DMS 273 treated with DMSO at 0.1 percent for 48 hours (cell line): ENCODE measurements around the gene SERPINE1.
"Not testable (repeated sequence)": the region's sequence is repeated elsewhere in the genome, so short reads cannot be mapped to it uniquely, and the experiment has no call there.

Experiments used
- DNase-seq: peaks from one replicate; lab custom pipeline; 2025; lab: John Stamatoyannopoulos, UW

SERPINE1 gene

DNA sequence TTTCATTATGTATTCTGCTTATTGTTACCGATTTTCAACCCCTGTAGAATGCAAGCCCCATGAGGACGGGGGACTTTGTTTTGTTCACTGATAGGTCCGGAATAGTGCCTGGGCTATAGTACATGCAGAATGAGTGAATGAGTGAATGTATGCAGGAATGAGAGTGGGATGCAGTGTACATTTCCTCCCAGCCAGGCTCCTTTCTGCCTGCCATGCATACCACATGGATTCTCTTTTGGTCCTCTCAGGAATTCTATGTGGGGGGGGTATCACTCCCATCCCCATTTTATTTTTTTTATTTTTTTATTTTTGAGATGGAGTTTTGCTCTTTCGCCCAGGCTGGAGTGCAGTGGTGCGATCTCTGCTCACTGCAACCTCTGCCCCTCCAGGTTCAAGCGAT lies 24.9 kb upstream of the SERPINE1 start:
- no peak for DNase-seq

DNA sequence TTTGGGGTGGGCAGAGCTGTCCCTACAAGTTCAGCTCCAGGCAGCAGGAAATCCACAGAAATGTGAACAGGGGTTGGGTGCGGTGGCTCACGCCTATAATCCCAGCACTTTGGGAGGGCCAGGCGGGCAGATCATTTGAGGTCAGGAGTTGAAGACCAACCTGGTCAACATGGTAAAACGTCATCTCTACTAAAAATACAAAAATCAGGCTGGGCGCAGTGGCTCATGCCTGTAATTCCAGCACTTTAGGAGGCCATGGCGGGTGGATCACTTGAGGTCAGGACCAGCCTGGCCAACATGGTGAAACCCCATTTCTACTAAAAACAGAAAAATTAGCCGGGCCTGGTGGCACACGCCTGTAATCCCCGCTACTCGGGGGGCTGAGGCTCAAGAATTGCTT lies 23.2 kb upstream of the SERPINE1 start:
- not testable (repeated sequence) for DNase-seq

DNA sequence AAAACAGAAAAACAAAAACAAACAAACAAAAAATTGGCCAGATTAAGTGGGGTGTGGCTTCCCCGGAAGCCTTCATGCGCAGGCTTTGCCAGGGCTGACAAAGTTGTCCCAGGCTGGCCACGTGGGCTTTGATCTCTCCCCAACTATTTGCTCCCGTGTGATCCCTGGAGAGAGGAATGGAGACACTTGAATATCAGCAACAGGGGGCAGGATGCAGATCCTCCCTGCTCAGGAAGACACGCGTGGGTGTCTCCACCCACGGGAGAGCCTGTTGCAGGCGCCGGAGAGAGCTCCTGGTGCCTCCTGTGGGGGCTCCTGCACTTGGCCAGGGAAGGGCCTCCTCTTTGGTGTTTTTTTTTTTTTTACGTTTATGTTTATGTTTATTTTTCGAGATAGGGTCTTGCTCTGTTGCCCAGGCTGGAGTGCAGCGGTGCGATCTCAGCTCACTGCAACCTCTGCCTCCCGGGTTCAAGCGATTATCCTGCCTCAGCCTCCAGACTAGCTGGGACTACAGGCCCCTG lies 22.7 kb upstream of the SERPINE1 start:
- no peak for DNase-seq

DNA sequence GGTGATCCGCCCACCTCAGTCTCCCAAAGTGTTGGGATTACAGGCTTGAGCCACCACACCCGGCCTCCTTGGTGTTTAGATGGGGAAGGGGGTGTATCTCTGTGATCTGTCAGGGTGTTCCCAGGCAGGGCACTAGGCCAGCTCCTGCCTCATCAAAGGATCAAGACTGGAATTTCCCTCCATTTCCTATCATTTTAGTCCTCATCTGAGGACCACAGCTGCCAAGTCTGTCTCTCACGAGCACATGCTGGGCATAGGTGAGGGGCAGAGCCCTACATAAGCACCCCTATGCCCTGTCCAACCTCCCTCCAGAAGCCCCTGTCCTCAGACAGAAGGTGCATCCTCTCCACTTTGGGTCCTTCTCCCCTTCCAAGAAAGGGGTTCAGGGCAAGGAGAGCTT lies 22.1 kb upstream of the SERPINE1 start:
- DNase-seq, result no peak

DNA sequence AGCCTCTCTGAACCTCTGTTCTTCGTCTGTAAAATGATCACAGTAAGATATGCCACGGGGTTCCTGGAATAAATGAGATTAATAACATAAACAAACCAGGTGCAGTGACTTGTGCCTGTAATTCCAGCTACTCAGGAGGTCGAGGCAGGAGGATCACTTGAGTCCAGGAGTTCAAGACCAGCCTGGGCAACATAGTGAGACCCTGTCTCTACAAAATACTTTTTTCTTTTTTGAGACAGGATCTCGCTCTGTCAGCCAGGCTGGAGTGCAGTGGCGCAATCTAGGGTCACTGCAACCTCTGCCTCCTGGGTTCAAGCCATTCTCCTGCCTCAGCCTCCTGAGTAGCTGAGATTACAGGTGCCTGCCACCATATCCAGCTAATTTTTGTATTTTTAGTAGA lies 21.7 kb upstream of the SERPINE1 start:
- not testable (repeated sequence) for DNase-seq

DNA sequence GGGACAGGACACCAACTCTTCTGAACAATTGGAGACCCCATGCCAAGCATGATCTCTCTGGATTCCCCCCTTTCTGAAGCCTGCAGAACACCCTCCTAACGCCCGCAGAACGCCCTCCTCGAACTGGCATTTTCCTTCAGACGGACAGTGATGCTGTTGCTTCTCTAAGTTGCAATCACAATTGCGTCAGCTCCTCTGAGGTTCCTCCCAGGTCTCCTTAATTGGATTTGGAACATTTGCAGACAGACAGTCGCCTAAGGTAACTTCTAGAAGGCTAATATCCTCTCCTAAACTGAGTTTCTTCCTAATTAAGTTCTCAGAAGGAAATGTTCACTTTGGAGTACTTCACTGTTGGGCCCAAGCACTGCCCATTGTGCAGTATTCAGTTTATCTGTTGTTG lies 20.5 kb upstream of the SERPINE1 start:
- no peak for DNase-seq

DNA sequence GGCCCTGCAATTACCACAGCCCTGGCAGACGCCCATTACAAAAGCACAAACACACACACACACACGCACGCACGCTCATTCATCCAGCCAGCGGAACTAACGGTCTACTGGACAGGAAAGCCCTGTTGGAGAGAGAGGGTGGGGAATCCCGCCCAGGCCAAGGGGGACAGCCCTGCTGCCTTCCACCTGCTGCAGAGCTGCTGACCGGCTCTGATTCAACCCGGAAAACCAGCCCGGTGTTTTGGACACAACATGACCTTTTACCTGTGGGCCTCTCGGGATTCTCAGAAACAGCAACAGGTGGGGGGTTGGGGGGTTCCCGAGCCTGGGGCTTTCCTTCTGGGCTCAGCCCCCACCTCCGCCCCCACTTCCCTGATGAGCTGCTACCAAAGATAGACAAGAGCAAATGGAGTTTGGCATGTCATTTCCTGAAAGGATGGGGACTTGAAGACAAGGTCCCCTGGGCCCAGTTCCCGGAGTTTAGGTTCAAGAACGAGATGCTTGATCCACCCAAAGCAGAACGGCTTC lies 18.5 kb upstream of the SERPINE1 start:
- DNase-seq, result no peak

DNA sequence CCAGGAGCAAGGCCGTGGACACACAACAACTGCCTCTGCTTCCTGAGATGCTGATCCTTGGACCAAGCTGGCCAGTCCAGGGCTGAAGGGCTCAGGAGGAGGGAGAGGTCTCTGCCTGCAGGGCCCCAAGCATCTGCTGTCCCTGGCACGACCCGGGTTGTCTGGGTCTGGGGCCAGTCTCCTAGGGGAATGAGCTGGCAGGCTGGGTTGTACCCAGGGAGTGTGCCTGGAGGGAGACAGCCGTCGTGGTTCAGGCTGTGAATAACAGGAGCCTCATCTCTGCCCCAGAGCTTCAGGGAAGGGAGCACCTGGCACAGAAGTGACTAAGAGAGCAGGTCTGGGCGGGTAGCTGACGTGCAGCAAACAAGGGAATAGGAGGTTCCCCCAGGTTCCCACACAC lies 17.9 kb upstream of the SERPINE1 start:
- DNase-seq, result no peak

DNA sequence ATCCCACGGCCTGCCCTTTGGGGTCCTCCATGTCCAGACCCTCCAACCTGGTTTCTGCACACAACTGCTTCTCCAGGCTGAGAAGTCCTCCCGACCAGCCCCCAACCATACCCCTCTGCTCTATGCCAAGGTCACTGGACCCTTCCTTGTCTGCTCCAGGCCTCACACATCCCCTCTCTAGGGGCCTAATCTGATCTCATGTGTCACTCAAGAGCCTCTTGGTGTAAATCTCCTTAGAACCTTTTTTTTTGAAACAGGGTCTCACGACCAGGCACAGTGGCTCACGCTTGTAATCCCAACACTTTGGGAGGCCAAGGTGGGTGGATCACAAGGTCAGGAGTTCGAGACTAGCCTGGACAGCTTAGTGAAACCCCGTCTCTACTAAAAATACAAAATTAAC lies 17.5 kb upstream of the SERPINE1 start:
- no peak for DNase-seq

DNA sequence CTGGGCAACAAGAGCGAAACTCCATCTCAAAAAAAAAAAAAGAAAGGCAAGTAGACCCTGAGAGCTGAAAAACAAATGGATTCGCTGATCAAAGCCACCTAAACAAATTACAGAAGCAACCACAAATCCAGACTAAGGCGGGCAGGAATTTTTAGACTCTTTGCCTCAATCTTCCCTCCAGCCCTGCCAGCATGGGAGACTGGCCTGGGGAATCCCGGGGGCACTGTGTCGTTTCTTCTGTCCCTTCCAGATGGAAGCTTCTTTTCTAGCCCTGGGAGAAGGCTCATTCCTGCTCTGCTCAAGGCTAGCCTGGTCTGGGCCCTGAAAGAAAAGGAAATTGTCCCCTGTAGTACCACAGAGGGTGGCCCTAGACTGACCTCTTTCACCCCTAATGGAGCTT lies 15.6 kb upstream of the SERPINE1 start:
- DNase-seq, result no peak

DNA sequence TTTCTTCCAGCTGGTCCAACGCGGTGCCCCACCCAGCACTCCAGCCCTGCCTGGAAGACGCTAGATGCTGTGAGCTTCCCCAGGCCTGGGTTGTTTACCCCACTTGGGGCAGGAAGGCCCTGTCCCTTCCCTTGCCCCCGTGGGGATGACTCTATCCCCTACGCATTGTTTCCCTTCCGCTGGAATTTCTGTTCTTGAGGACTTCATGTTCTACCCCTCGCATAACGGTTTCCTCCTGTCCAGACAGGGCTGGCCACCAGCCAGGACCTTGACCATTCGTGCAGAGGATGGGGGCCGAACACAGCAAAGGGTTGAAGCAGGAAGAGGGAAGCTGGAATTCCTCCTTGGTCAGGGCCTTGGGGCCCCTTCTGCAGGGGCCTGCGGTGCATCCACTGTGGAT lies 14.7 kb upstream of the SERPINE1 start:
- DNase-seq, result no peak

DNA sequence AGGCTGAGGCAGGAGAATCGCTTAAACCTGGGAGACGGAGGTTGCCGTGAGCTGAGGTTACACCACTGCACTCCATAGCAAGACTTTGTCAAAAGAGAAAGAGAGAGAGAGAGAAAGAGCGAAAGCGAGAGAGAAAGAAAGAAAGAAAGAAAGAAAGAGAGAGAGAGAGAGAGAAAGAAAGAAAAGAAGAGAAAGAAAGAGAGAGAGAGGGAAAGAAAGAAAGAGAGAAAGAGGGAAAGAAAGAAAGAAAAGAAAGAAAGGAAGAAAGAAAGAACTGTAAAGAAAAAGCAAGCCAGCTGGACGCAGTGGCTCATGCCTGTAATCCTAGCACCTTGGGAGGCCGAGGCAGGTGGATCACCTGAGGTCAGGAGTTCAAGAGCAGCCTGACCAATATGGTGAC lies 13.8 kb upstream of the SERPINE1 start:
- not testable (repeated sequence) for DNase-seq

DNA sequence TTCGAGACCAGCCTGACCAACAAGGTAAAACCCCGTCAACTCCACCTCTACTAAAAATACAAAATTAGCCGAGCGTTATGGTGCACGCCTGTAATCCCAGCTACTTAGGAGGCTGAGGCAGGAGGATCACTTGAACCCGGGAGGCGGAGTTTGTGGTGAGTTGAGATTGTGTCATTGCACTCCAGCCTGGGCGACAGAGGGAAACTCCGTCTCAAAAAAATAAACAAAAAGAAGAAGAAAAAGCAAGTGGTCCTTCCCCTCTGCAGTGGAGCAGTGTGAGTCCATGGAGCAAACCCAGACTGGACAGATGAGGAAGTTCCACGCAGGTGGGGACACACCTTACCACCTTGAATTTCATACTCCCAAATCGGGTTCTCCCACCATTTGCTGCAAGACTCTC lies 13.1 kb upstream of the SERPINE1 start:
- no peak for DNase-seq

DNA sequence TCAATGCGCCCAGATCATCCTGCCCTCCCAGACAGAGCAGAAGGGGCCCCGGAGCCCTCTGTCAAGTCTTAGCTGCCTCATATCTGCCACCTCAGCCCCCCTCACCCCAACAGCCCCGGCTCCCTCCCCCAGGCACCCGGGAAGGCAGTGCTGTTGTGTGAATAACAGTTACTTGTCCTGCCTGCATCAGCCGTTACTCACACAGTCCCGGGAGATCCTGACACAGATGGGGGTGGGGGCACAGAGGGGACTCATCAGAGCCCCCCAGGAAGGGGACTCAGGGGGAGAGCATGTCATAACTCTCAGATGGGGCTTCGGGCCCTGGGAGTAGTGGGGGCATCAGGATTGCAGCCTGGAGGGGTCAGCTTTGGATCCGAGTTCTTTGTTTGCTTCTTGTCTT lies 12.4 kb upstream of the SERPINE1 start:
- no peak for DNase-seq

DNA sequence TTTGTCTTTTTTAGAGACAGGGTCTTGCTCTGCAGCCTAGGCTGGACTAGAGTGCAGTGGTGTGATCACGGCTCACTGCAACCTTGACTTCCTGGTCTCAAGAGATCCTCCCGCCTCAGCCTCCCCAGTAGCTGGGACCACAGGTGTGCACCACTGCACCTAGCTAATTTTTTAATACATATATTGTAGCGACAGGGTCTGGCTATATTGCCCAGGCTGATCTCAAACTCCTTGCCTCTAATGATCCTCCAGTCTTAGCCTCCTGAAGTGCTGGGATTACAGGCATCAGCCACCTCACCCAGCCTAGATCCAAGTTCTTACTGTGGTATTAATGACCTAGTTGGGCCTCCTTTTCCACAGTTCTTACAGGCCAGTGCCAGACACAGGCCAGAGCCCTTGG lies 11.7 kb upstream of the SERPINE1 start:
- DNase-seq, result no peak

DNA sequence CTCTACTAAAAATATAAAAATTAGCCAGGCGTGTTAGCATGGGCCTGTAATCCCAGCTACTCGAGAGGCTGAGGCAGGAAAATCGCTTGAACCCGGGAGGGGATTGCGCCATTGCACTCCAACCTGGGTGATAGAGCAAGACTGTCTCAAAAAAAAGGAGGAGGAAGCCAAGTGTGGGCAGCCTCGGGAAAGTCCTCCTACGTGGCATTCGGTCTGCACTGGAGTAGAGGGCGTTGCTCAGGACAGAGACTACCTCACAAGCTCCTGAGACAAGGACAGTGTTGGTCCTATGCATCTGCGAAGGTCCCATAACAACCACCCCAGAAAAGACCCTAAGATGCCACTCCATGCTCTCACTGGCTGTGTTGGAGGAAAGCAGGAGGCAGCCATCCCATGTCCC lies 10.0 kb upstream of the SERPINE1 start:
- no peak for DNase-seq

DNA sequence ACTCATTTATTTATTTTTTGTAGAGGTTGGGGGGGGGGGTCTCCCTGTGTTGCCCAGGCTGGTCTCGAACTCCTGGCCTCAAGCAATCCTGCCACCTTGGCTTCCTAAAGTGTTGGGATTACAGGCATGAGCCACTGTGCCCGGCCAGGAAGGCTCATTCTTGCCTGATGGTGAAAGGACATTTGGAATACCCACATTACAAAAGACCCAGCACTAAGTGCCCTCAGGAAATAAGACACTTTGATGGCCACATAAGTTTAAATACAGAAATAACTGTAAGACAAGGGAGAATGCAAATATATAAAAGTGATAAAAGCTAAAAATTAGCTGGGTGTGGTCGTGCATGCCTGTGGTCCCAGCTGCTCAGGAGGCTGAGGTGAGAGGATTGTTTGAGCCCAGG lies 8.0 kb upstream of the SERPINE1 start:
- no peak for DNase-seq

DNA sequence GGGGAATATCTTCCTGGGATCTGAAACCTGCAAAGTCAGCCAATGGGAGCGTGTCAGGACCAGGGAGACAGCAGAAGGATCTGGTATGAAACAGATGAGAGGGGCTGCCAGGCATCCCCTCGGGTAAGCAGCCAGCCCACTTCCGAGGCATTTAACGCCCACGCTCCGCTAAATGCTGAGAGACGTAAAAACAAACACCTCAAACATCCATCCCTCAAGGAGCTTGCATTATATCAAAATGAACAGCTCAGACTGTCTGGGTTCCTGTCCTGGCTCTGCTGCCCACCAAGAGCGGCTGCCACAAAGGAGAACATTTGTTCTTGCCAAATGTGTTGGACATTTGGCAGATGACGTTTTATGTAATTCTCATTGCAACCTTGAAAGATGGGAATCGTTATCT lies 7.0 kb upstream of the SERPINE1 start:
- DNase-seq, result no peak

DNA sequence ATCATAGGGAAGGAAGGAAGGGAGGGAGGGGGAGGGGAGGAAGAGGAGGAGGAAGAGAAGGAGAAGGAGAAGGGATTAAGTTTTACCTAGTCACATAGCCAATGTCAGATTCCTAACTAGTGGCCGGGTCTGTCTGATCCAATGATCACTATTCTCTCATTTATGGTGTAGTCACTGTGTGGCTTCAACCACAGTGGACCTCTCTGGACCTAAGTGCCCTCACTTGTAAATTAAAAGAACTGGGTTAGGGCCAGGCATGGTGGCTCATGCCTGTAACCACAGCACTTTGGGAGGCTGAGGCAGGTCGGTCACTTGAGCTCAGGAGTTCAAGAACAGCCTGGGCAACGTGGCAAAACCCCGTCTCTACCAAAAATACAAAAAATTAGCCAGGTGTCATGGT lies 6.6 kb upstream of the SERPINE1 start:
- no peak for DNase-seq

DNA sequence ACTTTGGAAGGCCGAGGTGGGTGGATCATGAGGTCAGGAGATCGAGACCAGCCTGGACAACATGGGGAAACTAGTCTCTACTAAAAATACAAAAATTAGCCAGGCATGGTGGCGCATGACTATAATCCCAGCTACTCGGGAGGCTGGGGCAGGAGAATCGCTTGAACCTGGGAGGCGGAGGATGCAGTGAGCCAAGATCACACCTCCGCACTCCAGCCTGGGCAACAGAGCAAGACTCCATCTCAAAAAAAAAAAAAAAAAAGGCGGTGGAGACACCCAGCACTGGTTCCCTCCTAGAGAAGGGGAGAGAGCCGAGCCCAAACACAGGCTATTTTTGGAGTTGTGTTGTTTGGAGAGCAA lies 5.3 kb upstream of the SERPINE1 start:
- not testable (repeated sequence) for DNase-seq

DNA sequence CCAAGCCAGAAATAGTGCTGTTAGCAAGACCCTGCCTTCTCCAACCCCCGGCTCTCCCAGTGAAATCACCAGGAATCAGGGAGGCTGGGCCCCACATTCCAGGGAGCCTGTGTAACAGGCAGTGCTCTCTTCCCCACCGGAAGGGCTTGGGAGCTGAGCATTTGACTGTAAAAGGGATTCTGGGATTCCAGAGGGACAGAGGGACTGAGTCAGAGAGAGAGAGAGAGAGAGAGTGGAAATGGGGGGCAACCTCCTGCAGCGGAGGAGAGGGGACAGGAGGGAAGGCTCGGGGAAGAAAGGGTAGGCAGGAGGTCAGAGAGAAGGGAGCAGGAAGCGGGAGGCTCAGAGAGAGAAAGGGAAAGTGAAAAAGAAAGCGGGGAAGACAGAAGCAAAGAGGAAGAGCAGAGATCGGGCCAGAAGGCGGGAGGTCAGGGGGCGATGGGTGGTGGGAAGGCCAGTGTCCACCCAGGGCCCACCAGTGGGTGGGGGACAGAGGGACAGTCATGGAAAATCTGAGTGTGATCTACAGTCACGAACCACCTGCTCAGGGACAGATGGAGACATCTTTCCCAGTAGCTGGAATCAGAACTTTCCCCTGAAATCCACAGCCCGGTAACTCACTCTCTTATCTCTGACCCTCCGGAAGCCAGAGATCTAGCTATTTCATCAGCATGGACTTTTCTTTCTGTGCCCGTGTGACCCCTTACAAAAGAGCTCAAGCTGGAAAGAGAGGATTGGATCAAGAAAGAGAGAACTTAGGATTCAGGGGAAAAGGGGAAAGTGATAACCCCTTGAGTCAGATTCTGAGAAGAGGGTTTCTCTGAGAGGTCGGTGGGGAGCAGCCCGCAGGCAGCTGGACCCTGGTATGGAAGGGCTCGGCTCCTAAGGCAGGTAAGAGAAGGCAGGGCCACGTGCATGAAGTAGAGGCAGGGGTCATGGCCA lies 4.6 kb upstream of the SERPINE1 start:
- DNase-seq, result no peak

DNA sequence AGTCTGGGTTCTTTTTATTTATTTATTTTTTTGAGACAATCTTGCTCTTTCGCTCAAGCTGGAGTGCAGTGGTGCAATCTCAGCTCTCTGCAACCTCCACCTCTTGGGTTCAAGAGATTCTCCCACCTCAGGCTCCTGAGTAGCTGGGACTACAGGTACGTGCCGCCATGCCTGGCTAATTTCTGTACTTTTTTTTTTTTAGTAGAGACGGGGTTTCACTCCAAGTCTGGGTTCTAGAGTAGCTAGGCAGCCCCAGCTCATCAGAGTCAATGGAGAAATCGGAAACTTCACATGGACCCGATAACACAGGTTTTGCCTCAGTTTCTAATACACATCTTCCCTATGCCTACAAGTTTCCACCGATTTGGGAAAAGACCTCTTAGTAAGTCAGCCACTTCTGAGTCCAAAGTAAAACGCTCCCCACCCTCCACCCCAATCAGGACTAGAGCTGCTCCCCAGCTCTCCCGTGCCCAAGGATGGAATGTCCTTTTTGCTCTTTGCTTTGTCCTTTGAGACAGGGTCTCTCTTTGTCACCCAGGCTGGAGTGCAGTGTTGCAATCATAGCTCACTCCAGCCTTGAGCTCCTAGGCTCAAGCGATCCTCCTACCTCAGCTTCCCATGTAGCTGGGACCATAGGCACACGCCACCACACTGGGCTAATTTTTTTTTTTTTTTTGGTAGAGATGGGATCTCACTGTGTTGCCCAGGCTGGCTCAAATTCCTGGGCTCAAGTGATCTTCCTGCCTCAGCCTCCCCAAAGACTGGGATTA lies 3.8 kb upstream of the SERPINE1 start:
- no peak for DNase-seq

DNA sequence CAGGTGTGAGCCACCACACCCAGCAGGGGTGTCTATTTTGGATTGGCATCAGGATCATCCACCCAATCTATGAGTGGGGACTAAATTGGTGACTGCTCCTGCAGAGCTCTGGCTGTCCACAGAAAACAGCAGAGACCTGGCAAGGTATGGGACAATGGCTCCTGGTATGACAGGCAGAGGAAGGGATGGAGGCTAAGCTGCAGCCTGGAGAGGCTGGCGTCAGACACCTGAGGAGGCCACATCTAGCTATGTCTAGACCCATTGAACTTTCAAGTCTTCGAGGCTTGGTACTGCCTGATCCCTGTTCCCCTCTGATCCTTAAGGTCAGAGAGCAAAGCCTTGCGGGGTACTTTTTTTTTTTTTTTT lies 3.2 kb upstream of the SERPINE1 start:
- DNase-seq, result no peak
